IMR-90 (cell line): Measurements from ENCODE around the gene HOXA10.

Experiments
- CEBPB ChIP-seq: IDR thresholded peaks from 2 replicates; pipeline ENCODE4 v1.6.1; 2012; ENCODE audit warnings: low read depth, low read length, improper control_type of control experiment
- CTCF ChIP-seq: conservative IDR thresholded peaks from 2 replicates; pipeline ENCODE4 v1.5.1; 2012; ENCODE audit warnings: mild to moderate bottlenecking, low read depth, low read length, improper control_type of control experiment
- POLR2A ChIP-seq: IDR thresholded peaks from 2 replicates; pipeline ENCODE4 v1.6.1; 2012; ENCODE audit warnings: mild to moderate bottlenecking, low read depth, low read length
- RAD21 ChIP-seq: IDR thresholded peaks from 2 replicates; pipeline ENCODE4 v1.6.1; 2012; ENCODE audit warnings: low read length, improper control_type of control experiment
- RCOR1 ChIP-seq: IDR thresholded peaks from 2 replicates; pipeline ENCODE4 v1.6.1; 2012; ENCODE audit warnings: mild to moderate bottlenecking, low read length, improper control_type of control experiment; ENCODE audit not compliant: insufficient replicate concordance
- RFX5 ChIP-seq: IDR thresholded peaks from 2 replicates; pipeline ENCODE4 v1.8.0; 2012; ENCODE audit warnings: low read depth, mild to moderate bottlenecking, low read length, moderate library complexity
- TF ChIP-seq, protein P1 (sequence below): fragments of 150-350 bp; IDR thresholded peaks from 2 replicates; pipeline ENCODE4 v1.6.1; 2017; ENCODE audit warnings: mild to moderate bottlenecking, antibody characterized with exemption, low read length, low read depth
- TF ChIP-seq, protein P2 (sequence below): fragments of 150-350 bp; IDR thresholded peaks from 2 replicates; pipeline ENCODE4 v1.6.1; 2016; ENCODE audit warnings: low read depth, mild to moderate bottlenecking, low read length, moderate library complexity, borderline replicate concordance

DNA sequence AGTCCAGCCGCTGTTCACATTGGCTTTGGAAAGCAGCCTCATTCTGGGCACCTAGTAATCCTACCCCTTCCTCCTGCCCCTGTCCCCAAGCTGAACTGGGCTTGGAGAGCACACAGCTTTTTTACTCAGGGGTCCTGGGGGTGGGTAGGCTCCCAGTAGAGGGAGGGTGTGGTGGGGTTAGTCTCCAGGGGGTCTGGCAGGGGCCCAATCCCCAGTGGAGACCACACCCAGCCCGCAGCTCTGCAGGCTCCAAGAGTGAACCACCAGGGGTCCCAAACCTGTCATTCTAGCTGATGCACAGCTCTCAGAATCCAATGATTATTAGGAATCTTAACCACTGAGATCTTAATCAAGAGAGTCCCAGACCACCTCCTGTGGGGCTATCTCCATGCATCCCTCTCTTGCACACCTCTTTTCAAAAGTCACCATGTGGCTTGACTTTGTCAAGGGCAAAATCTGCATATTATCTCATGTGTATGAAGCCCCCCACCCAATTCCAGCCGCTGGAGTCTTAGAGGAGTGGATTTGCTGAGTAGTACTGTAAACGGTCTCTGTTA is 8.2 kb upstream of the HOXA10 start:
- no peak for TF ChIP-seq CTCF
- TF ChIP-seq POLR2A, result no peak
- TF ChIP-seq, protein P1, sequence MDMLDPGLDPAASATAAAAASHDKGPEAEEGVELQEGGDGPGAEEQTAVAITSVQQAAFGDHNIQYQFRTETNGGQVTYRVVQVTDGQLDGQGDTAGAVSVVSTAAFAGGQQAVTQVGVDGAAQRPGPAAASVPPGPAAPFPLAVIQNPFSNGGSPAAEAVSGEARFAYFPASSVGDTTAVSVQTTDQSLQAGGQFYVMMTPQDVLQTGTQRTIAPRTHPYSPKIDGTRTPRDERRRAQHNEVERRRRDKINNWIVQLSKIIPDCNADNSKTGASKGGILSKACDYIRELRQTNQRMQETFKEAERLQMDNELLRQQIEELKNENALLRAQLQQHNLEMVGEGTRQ, result no peak
- TF ChIP-seq RAD21, result no peak
- TF ChIP-seq CEBPB, result no peak
- TF ChIP-seq, protein P2, sequence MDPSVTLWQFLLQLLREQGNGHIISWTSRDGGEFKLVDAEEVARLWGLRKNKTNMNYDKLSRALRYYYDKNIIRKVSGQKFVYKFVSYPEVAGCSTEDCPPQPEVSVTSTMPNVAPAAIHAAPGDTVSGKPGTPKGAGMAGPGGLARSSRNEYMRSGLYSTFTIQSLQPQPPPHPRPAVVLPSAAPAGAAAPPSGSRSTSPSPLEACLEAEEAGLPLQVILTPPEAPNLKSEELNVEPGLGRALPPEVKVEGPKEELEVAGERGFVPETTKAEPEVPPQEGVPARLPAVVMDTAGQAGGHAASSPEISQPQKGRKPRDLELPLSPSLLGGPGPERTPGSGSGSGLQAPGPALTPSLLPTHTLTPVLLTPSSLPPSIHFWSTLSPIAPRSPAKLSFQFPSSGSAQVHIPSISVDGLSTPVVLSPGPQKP, result no peak
- TF ChIP-seq RCOR1, result no peak
- TF ChIP-seq RFX5, result no peak
